Measurements from ENCODE around the gene TNC.

DNA sequence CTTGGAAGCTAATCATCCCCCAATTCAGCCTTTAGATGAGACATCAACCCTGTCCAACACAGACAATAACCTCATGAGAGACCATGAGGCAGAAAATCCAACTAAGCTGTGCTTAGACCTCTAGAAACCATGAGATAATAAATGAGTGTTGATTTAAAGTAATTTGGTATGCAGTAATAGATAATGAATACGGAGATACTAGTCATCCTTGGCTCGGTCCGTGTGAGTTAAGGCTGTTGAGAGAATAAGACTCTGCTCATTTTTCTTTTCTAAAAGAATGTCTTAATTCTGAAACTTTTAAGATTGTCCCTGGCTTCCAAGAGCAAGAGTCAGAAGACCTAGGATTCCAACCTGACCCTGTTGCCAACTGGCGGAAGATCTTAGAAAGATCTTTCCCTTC, 6.1 kb downstream of the TNC start:
- TF ChIP-seq POLR2A (IDR thresholded peaks at IDR 0.05) (no peak), EP300 (IDR thresholded peaks at IDR 0.05) (no peak)
- TF ChIP-seq, protein P1, sequence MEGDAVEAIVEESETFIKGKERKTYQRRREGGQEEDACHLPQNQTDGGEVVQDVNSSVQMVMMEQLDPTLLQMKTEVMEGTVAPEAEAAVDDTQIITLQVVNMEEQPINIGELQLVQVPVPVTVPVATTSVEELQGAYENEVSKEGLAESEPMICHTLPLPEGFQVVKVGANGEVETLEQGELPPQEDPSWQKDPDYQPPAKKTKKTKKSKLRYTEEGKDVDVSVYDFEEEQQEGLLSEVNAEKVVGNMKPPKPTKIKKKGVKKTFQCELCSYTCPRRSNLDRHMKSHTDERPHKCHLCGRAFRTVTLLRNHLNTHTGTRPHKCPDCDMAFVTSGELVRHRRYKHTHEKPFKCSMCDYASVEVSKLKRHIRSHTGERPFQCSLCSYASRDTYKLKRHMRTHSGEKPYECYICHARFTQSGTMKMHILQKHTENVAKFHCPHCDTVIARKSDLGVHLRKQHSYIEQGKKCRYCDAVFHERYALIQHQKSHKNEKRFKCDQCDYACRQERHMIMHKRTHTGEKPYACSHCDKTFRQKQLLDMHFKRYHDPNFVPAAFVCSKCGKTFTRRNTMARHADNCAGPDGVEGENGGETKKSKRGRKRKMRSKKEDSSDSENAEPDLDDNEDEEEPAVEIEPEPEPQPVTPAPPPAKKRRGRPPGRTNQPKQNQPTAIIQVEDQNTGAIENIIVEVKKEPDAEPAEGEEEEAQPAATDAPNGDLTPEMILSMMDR (IDR thresholded peaks at IDR 0.05), result no peak
